ENCODE data around the gene TMEM240.
"Not testable (repeated sequence)": the region's sequence is repeated elsewhere in the genome, so short reads cannot be mapped to it uniquely, and the experiment has no call there.

TMEM240 gene

DNA sequence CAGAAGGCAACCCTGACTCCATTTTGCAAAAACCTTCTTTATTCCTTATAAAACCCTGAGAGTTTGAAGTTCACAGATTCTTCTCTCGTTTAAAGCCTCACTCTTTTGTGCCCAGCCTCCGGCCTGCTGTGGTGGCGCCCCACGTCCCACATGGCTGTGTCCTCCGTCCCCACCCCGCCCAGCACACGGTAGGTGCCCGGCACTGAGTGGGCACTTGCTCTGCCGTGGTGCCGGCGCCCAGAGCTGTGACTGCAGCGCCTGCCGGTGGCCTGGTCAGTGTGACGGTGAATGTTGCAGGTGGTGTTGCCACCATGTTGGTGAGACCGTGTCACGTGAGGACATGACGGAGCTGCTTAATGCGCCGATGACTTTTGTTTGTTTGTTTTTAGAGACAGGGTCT, 19.1 kb downstream of the TMEM240 start:
- no peak for DNase-seq (ENCODE audit: extremely low read depth, low read depth)
- no peak for TF ChIP-seq CTCF (IDR thresholded peaks at IDR 0.05; ENCODE audit: low read depth, low read length)

- not testable (repeated sequence) for DNase-seq (ENCODE audit: extremely low read depth, low read depth)
Observed at GRCh38 chr1:1519805-1520505, 20.5 kb downstream of the TMEM240 start.

- DNase-seq (ENCODE audit: extremely low read depth, low read depth), result not testable (repeated sequence)
Observed at GRCh38 chr1:1518621-1519007, 21.8 kb downstream of the TMEM240 start.

- TF ChIP-seq CTCF (IDR thresholded peaks at IDR 0.05; ENCODE audit: low read depth, low read length), result no peak
Observed at GRCh38 chr1:1517973-1518620, 22.3 kb downstream of the TMEM240 start.

GRCh38 chr1:1516923-1517322, 23.5 kb downstream of the TMEM240 start:
- not testable (repeated sequence) for DNase-seq (ENCODE audit: extremely low read depth, low read depth)

More at GRCh38 chr1:1517973-1518620, 22.3 kb downstream of the TMEM240 start:
- DNase-seq (ENCODE audit: extremely low read depth, low read depth), result no peak

DNA sequence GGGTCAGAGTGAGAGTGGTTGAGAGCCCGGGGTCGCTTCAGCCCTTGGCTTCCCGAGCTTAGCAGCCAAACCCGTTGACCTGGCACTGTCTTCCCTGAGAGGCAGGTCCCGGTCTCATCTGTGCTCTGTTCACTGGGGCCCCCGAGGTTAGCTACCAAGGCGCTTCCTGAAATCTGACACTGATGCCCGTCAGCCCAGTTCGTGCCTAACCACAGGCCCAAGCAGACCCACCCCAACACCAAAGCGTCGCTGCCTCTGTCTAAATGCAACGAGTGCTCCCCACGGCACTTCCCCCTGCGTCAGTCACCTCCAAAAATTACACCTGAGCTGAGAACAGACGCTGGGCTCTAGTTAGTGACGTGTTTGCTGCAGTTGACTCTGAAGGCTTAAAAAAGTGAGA, 26.0 kb downstream of the TMEM240 start:
- DNase-seq (ENCODE audit: extremely low read depth, low read depth), result not testable (repeated sequence)

- DNase-seq (ENCODE audit: extremely low read depth, low read depth), result not testable (repeated sequence)
Observed at GRCh38 chr1:1513675-1514074, 26.7 kb downstream of the TMEM240 start.

DNA sequence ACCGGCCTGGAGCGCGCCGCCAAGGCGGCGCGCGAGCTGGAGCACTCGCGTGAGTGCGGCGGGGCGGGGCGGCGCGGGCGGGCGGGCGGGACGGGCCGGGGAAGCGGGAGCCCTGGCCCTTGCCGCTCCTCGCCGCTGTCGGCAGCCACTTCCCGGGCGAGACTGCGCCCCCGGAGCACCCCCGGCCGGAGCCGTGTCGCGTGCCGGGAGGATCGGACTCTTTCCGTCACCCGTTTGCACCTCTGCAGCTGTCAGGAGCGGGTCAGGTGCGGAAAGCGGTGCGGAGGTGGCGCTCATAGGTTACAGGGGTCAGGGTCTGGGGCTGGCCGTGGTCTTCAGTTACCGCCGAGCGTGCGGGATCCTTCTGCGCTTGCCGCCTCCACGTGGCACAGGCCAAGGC, 28.0 kb downstream of the TMEM240 start:
- not testable (repeated sequence) for DNase-seq (ENCODE audit: extremely low read depth, low read depth)

- TF ChIP-seq CTCF (IDR thresholded peaks at IDR 0.05; ENCODE audit: low read depth, low read length), result no peak
Observed at GRCh38 chr1:1511533-1512285, 28.7 kb downstream of the TMEM240 start, which contains the start of gene ATAD3A. TSS of gene ATAD3A (plus strand) at chr1:1512162. CDS start at chr1:1512269, 107 bp downstream.

GRCh38 chr1:1510912-1511532, 29.4 kb downstream of the TMEM240 start:
- no peak for TF ChIP-seq CTCF (IDR thresholded peaks at IDR 0.05; ENCODE audit: low read depth, low read length)
- no peak for DNase-seq (ENCODE audit: extremely low read depth, low read depth)

More at GRCh38 chr1:1511533-1512285, 28.7 kb downstream of the TMEM240 start, which contains the start of gene ATAD3A:
- peak; percentile 93 for DNase-seq (ENCODE audit: extremely low read depth, low read depth)

DNA sequence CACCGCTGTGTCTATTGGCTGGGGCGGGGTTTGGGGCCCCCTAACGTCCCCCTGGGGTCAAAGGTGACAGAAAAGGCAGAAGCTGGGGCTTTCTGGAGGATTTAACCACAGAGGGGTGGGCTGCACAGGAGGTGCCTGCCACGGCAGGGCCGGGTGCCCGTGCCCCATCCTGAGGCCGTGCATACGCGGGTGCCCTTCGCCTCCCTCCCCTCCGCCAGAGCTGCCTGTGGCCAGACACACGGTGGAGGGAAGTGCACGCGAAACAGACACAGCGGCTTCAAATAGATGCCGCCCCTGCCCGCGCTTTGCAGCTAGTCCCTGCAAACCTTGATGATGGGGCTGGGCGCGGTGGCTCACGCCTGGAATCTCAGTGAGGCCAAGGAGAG, 31.0 kb downstream of the TMEM240 start:
- not testable (repeated sequence) for DNase-seq (ENCODE audit: extremely low read depth, low read depth)

DNA sequence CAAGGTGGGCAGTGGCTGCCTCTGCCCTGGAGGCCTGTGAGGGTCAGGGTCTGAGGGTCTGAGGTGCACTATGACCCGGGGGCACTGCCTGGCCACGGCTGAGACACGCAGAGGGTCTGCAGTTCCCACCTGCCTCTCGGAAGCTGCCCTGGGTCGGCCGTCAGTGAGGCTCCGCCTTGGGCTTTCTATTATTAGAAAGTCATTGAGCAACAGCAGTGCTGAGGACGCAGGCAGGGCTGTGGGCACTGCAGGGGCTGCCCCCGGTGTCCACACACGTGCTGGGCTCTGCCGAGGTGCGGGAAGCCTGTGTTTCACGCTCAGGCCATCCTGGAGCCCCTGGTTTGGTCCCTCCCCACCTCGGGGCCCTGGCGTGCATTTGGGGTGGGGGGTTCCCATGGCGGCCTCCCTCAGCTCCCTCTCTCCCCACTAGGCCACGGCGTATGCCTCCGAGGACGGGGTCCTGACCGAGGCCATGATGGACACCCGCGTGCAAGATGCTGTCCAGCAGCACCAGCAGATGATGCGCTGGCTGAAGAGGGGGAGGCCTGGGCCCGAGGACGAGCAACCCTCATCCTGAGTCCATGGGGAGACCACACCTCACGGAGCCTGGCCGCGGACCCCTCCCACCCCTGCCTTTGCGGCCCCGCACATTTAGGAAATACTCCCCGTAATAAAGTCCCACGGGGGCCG, 31.5 kb downstream of the TMEM240 start:
- not testable (repeated sequence) for DNase-seq (ENCODE audit: extremely low read depth, low read depth)

Data from AG09319 (cell line).